Colonic mucosa (tissue), 4 donors: ENCODE data around the gene CHP2. TPM values are rescaled to one million over a fixed set of nuclear protein-coding genes. Genes with fewer than 3 reads are reported as not detected.
A peak's percentile ranks its signal among the peaks of the same experiment; 100 is the strongest.
"Not testable (repeated sequence)": the region's sequence is repeated elsewhere in the genome, so short reads cannot be mapped to it uniquely, and the experiment has no call there.

Experiments
- DNase-seq: peaks from one replicate; pipeline ENCODE4 v3.0.0-alpha.2; 2020
- H3K27ac ChIP-seq: fragments of 200-600 bp; one replicate; pipeline ENCODE4 v1.8.0; 2021
- H3K27me3 ChIP-seq: fragments of 200-600 bp; one replicate; pipeline ENCODE4 v1.8.0; 2021
- H3K36me3 ChIP-seq: fragments of 200-600 bp; one replicate; pipeline ENCODE4 v1.8.0; 2021
- H3K4me1 ChIP-seq: fragments of 200-600 bp; one replicate; pipeline ENCODE4 v1.8.0; 2021; ENCODE audit warnings: mild to moderate bottlenecking
- H3K4me3 ChIP-seq: fragments of 200-600 bp; one replicate; pipeline ENCODE4 v1.8.0; 2021
- H3K9ac ChIP-seq, 2 donors: one replicate each; pipeline ENCODE4 v1.7.0; 2013; ENCODE audit warnings: control low read depth in 2 of 2, low read depth in 2 of 2, low read length in 2 of 2
- H3K9me3 ChIP-seq: fragments of 200-600 bp; one replicate; pipeline ENCODE4 v1.8.0; 2021
- CTCF ChIP-seq: fragments of 200-600 bp; IDR thresholded peaks from one replicate; pipeline ENCODE4 v1.8.0; 2022; ENCODE audit warnings: antibody characterized with exemption, mild to moderate bottlenecking
- intact Hi-C: fragments of 100-400 bp; cut with DNase I; formaldehyde crosslinking; loops from one replicate; pipeline ENCODE4 v1.14.1; 2022
- total RNA-seq, 2 donors: library from RNA; stranded (reverse); fragmentation: NEBNext Ultra II Directional in 1 of 2; extraction: Animal tissue kit (Norgen Biotek cat#: 25700) in 1 of 2; gene quantifications; one replicate each; pipeline ENCODE4 v1.2.1, GENCODE V29; 2021
- donor health status: healthy.
- donor health status: DM: no; HTN: no; CAD: no.
- donor health status: DM: no; HTN: no; CAD: no.

Gene CHP2
- total RNA-seq, 2 donors from 2014 or later: 36.0 to 261 TPM

DNA sequence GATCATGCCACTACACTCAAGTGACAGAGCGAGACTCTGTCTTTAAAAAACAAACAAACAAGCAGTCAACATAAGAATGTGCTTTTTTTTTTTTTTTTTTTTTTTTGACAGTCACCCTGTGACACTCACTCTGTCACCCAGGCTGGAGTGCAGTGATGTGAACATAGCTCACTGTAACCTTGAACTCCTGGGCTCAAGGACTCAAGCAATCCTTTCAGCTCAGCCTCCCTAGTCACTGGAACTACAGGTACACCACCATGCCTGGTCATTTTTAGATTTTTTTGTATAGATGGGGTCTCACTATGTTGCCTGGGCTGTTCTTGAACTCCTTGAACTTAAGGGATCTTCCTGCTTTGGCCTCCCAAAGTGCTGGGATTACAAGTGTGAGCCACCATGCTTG is 15.3 kb upstream of the CHP2 start:
- intact Hi-C loops: loop anchor here (5.0 kb wide), 3 partner anchors 63 to 298 kb away; no protein-coding TSS in a partner anchor

GRCh38 chr16:23741675-23742303 is 13.0 kb upstream of the CHP2 start:
- DNase-seq: no peak

More for the DNA sequence above, 15.3 kb upstream of the CHP2 start:
- no peak for TF ChIP-seq CTCF
- Histone ChIP-seq H3K9ac (no peak overlapping the region), H3K4me3 (no peak overlapping the region), H3K36me3 (no peaks in the 10 kb centered on the region), H3K27ac (no peak overlapping the region), H3K4me1 (no peaks in the 10 kb centered on the region), H3K9me3 (no peaks in the 10 kb centered on the region), H3K27me3 (no peaks in the 10 kb centered on the region)
- no peak for DNase-seq

DNA sequence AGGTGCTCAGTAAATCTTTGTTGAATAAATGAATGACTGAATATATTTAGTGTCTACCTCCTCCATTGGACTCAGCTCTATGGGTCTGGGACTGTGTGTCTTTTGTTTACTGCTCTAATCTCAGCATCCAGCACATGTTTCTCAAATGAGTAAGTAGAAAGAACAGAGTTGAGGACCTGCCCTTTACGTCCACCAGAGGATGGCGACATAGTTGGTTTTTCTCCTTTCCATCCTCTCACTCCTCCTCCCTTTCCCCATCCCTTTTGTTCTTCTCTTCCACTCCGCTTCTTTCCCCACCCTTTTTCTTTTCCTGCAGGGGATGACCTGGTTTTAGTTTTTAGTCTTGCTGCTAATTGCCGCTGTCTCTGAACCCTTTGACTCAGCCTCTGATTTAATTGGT is 12.1 kb upstream of the CHP2 start:
- Histone ChIP-seq H3K27me3 (no peaks in the 10 kb centered on the region), H3K4me3 (no peak overlapping the region), H3K36me3 (no peaks in the 10 kb centered on the region), H3K9ac (no peak overlapping the region), H3K4me1 (no peaks in the 10 kb centered on the region), H3K9me3 (no peaks in the 10 kb centered on the region), H3K27ac (no peak overlapping the region)
- TF ChIP-seq CTCF: no peak
- intact Hi-C loops: no loop called here
- DNase-seq: no peak

More at GRCh38 chr16:23741675-23742303, 13.0 kb upstream of the CHP2 start:
- no peaks in the 10 kb centered on the region for H3K9me3 ChIP-seq
- no peaks in the 10 kb centered on the region for H3K36me3 ChIP-seq
- H3K27ac ChIP-seq: no peak overlapping the region
- H3K9ac ChIP-seq: no peak overlapping the region
- H3K4me1 ChIP-seq: no peaks in the 10 kb centered on the region
- H3K27me3 ChIP-seq: no peaks in the 10 kb centered on the region
- TF ChIP-seq CTCF: no peak
- intact Hi-C loops: no loop called here
- no peak overlapping the region for H3K4me3 ChIP-seq

DNA sequence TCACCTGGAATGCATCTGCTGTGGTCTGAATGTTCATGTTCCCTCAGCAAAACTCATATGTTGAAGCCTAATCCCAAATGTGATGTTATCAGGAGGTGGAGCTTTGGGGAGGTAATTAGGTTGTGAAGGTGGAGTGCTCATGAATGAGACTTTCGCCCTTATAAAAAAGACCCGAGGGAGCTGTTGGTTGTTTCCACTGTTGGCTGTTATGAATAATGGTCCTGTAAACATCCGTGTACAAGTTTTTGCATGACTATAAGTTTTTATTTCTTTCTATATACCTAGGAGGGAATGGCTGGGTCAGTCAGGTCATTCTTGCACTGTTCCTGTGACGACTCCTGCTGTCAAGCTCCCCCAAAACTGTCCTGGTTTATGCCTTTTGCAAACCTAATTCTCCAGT is 9.6 kb upstream of the CHP2 start:
- no peaks in the 10 kb centered on the region for H3K36me3 ChIP-seq
- no peaks in the 10 kb centered on the region for H3K9me3 ChIP-seq
- H3K27me3 ChIP-seq: no peaks in the 10 kb centered on the region
- H3K4me3 ChIP-seq: no peak overlapping the region
- intact Hi-C loops: no loop called here
- H3K4me1 ChIP-seq: no peaks in the 10 kb centered on the region
- H3K27ac ChIP-seq: peak overlapping the region; percentile 55
- DNase-seq: no peak
- no peak overlapping the region for H3K9ac ChIP-seq
- TF ChIP-seq CTCF: no peak

- intact Hi-C loops: no loop called here
- no peaks in the 10 kb centered on the region for H3K4me1 ChIP-seq
- TF ChIP-seq CTCF: no peak
- H3K36me3 ChIP-seq: no peaks in the 10 kb centered on the region
- H3K27me3 ChIP-seq: no peaks in the 10 kb centered on the region
- no peak for DNase-seq
- H3K9ac ChIP-seq: no peak overlapping the region
- H3K4me3 ChIP-seq: no peak overlapping the region
- no peak overlapping the region for H3K27ac ChIP-seq
- H3K9me3 ChIP-seq: no peaks in the 10 kb centered on the region
Measured at GRCh38 chr16:23748630-23749029, 6.2 kb upstream of the CHP2 start.

GRCh38 chr16:23751053-23751452 is 3.8 kb upstream of the CHP2 start:
- H3K9me3 ChIP-seq, H3K27ac ChIP-seq, intact Hi-C loops, H3K9ac ChIP-seq, H3K27me3 ChIP-seq, DNase-seq, H3K4me1 ChIP-seq, H3K36me3 ChIP-seq, H3K4me3 ChIP-seq: not testable (repeated sequence)
